B cell (primary cell): ENCODE results near the gene CEACAM20. TPM values are rescaled to one million over a fixed set of nuclear protein-coding genes. Genes with fewer than 3 reads are reported as not detected.
"Not testable (repeated sequence)": the region's sequence is repeated elsewhere in the genome, so short reads cannot be mapped to it uniquely, and the experiment has no call there.

Experiments used
- ATAC-seq: fragments of 200-7000 bp; cut with Tn5 transposase; one replicate; pipeline ENCODE4 v1.10.0; 2021; ENCODE audit warnings: low read depth, mild to moderate bottlenecking, moderate number of reproducible peaks, moderate library complexity
- CTCF ChIA-PET: fragments of 350-600 bp; sonication (Branson Sonifier 250); formaldehyde crosslinking; loops from one replicate; lab custom pipeline; 2021; ENCODE audit warnings: antibody characterized with exemption, inconsistent platforms; lab: Charles Lee
- POLR2A ChIA-PET: fragments of 350-600 bp; sonication (Branson Sonifier 250); formaldehyde crosslinking; loops from one replicate; lab custom pipeline; 2021; ENCODE audit warnings: antibody characterized with exemption; lab: Charles Lee
- DNase-seq: peaks from one replicate; pipeline ENCODE4 v3.0.0; 2013
- H2AFZ ChIP-seq: 2 replicates; pipeline ENCODE4 v1.6.1; 2012; ENCODE audit warnings: mild to moderate bottlenecking, low read depth, low read length; ENCODE audit not compliant: insufficient read depth, poor library complexity, severe bottlenecking
- H3K27ac ChIP-seq, 2 donors: 1 replicate in 1 of 2; 2 replicates in 1 of 2; pipeline ENCODE4 v1.5.1; 2012 to 2013; ENCODE audit warnings: low read length in 2 of 2, mild to moderate bottlenecking in 2 of 2, moderate library complexity in 1 of 2
- H3K27me3 ChIP-seq, 4 experiments: fragments of 200-600 bp in 1 of 4; sonication (generic) in 1 of 4; replicated peaks in 1 of 4; 1 replicate in 2 of 4; 2 replicates in 2 of 4; pipeline versions ENCODE4 v1.6.1 to v1.7.0; 2013 to 2016; ENCODE audit warnings: low read length in 3 of 4, mild to moderate bottlenecking in 2 of 4, mixed read lengths in 1 of 4, moderate library complexity in 1 of 4; ENCODE audit not compliant: insufficient read depth in 4 of 4, control insufficient read depth in 3 of 4; ENCODE audit errors: control extremely low read depth in 1 of 4
- H3K36me3 ChIP-seq, 2 experiments: replicated peaks in 1 of 2; 1 replicate in 1 of 2; 2 replicates in 1 of 2; pipeline versions ENCODE4 v1.6.1 to v1.7.1; 2013; ENCODE audit warnings: low read length in 1 of 2; ENCODE audit not compliant: insufficient read depth in 2 of 2, control insufficient read depth in 1 of 2; ENCODE audit errors: control extremely low read depth in 1 of 2, extremely low read depth in 1 of 2
- H3K4me1 ChIP-seq, 2 donors: fragments of 200-600 bp in 1 of 2; sonication (generic) in 1 of 2; 1 replicate in 1 of 2; 2 replicates in 1 of 2; pipeline versions ENCODE4 v1.5.1 to v1.6.1; 2013 to 2017; ENCODE audit warnings: low read length in 2 of 2; ENCODE audit not compliant: control insufficient read depth in 2 of 2, insufficient read depth in 2 of 2
- H3K4me2 ChIP-seq: replicated peaks from 2 replicates; pipeline ENCODE3; 2012; ENCODE audit warnings: mild to moderate bottlenecking, low read depth, low read length; ENCODE audit not compliant: poor library complexity, severe bottlenecking
- H3K4me3 ChIP-seq, 5 experiments: fragments of 200-600 bp in 1 of 5; sonication (generic) in 1 of 5; 1 replicate in 3 of 5; 2 replicates in 2 of 5; pipeline versions ENCODE4 v1.5.1 to v1.7.0; 2011 to 2016; ENCODE audit warnings: low read length in 4 of 5, mild to moderate bottlenecking in 4 of 5, low read depth in 2 of 5, control low read depth in 1 of 5, moderate library complexity in 1 of 5; ENCODE audit not compliant: insufficient read depth in 1 of 5; ENCODE audit errors: control extremely low read depth in 1 of 5, extremely low read depth in 1 of 5
- H3K79me2 ChIP-seq: fragments of 200-600 bp; sonication (generic); one replicate; pipeline ENCODE4 v1.6.0; 2016; ENCODE audit warnings: low read length; ENCODE audit not compliant: control insufficient read depth, insufficient read depth
- H3K9ac ChIP-seq: fragments of 200-600 bp; sonication (generic); 2 replicates; pipeline ENCODE4 v1.6.1; 2017; ENCODE audit warnings: mild to moderate bottlenecking, low read length, moderate library complexity
- H3K9me3 ChIP-seq, 3 donors: one replicate each; pipeline versions ENCODE4 v1.6.1 to v1.7.1; 2013; ENCODE audit warnings: low read length in 2 of 3; ENCODE audit not compliant: control insufficient read depth in 2 of 3, insufficient read depth in 1 of 3; ENCODE audit errors: control extremely low read depth in 1 of 3
- H4K20me1 ChIP-seq: 2 replicates; pipeline ENCODE4 v1.6.0; 2012; ENCODE audit warnings: mild to moderate bottlenecking, low read length; ENCODE audit not compliant: insufficient read depth, control insufficient read depth, poor library complexity, severe bottlenecking
- H3K27ac Mint-ChIP-seq: one replicate; pipeline ENCODE4 v1.8.0; 2021; ENCODE audit warnings: mixed read lengths
- H3K27me3 Mint-ChIP-seq: one replicate; pipeline ENCODE4 v1.8.0; 2021; ENCODE audit warnings: mixed read lengths
- H3K4me1 Mint-ChIP-seq: one replicate; pipeline ENCODE4 v1.8.0; 2021; ENCODE audit warnings: mixed read lengths
- H3K4me3 Mint-ChIP-seq: one replicate; pipeline ENCODE4 v1.8.0; 2021; ENCODE audit warnings: mixed read lengths
- H3K9me3 Mint-ChIP-seq: one replicate; pipeline ENCODE4 v1.8.0; 2022; ENCODE audit warnings: mixed read lengths; ENCODE audit not compliant: insufficient read depth
- CTCF ChIP-seq: fragments of 200-600 bp; IDR thresholded peaks from one replicate; pipeline ENCODE4 v1.8.0; 2022; ENCODE audit warnings: antibody characterized with exemption, mild to moderate bottlenecking
- EZH2 ChIP-seq: IDR thresholded peaks from 2 replicates; pipeline ENCODE4 v1.6.1; 2012; ENCODE audit warnings: borderline replicate concordance, low read depth, mild to moderate bottlenecking, moderate library complexity, low read length; ENCODE audit not compliant: insufficient read depth, poor library complexity, severe bottlenecking
- WGBS: methylation state at CpG from one replicate; pipeline ENCODE4 v1.1.5; 2013; ENCODE audit warnings: missing lambda C conversion rate; ENCODE audit not compliant: insufficient coverage; 5-methylcytosine and 5-hydroxymethylcytosine counted together
- intact Hi-C: fragments of 100-400 bp; cut with micrococcal nuclease; formaldehyde crosslinking; loops from one replicate; pipeline ENCODE4 v1.10.0; 2022
- polyA plus RNA-seq: library from polyadenylated mRNA; depleted of rRNA; stranded (reverse); fragments of >200 nt; gene quantifications from 2 replicates; pipeline ENCODE4 v1.2.3, GENCODE V29; 2012
- total RNA-seq, 2 donors: library from RNA; stranded (reverse); fragments of 120-200 nt in 1 of 2; gene quantifications; 1 replicate in 1 of 2; 2 replicates in 1 of 2; pipeline versions ENCODE4 v1.2.3 to v1.2.4, GENCODE V29; 2013 to 2022

The CEACAM20 gene
- total and polyA plus RNA-seq, 2 donors (not counting 1 experiment from before 2014, with no cell fraction given), result not detected

- 80% methylated on average over 7 of the region's 11 CpGs for WGBS
These were observed 9.9 kb upstream of the CEACAM20 start for GRCh38 chr19:44539236-44539826.

GRCh38 chr19:44535361-44535760, 5.9 kb upstream of the CEACAM20 start:
- H3K27ac Mint-ChIP-seq, H3K27ac ChIP-seq, H3K4me1 ChIP-seq, H3K4me3 ChIP-seq, H3K4me2 ChIP-seq, H3K9ac ChIP-seq, intact Hi-C loops, POLR2A ChIA-PET, H2AFZ ChIP-seq, H3K79me2 ChIP-seq, H3K27me3 ChIP-seq, H4K20me1 ChIP-seq, CTCF ChIA-PET, H3K36me3 ChIP-seq, H3K4me1 Mint-ChIP-seq, ATAC-seq, H3K4me3 Mint-ChIP-seq, DNase-seq: not testable (repeated sequence)
- peaks cover 35% of the 10 kb centered on the region for H3K27me3 Mint-ChIP-seq
- WGBS, result 51% methylated on average over 2 of the region's 3 CpGs
- peaks cover 11% of the 10 kb centered on the region for H3K9me3 Mint-ChIP-seq
- peaks cover 0 to 23% (median 0%) of the 10 kb centered on the region in 3 donors for H3K9me3 ChIP-seq

More at GRCh38 chr19:44539236-44539826, 9.9 kb upstream of the CEACAM20 start:
- Histone ChIP-seq H3K36me3 (no peaks in the 10 kb centered on the region), H3K4me1 (no peaks in the 10 kb centered on the region), H3K9me3 (peaks cover 0 to 20% (median 0%) of the 10 kb centered on the region in 3 donors), H4K20me1 (no peaks in the 10 kb centered on the region), H3K4me3 (no peak overlapping the region), H3K27ac (no peak overlapping the region), H3K4me2 (no peak overlapping the region), H2AFZ (no peak overlapping the region), H3K79me2 (no peaks in the 10 kb centered on the region), H3K27me3 (peaks cover 0 to 4% (median 0%) of the 10 kb centered on the region in 4 experiments), H3K9ac (no peak overlapping the region)
- ChIA-PET CTCF (no interaction called here), POLR2A (no interaction called here)
- no peak for DNase-seq
- peaks cover 11% of the 10 kb centered on the region for H3K9me3 Mint-ChIP-seq
- H3K27me3 Mint-ChIP-seq, result peaks cover 42% of the 10 kb centered on the region
- no peak for ATAC-seq
- no peak overlapping the region for H3K27ac Mint-ChIP-seq
- intact Hi-C loops, result no loop called here
- no peaks in the 10 kb centered on the region for H3K4me1 Mint-ChIP-seq
- H3K4me3 Mint-ChIP-seq, result no peak overlapping the region
- no peak for TF ChIP-seq EZH2
- TF ChIP-seq CTCF, result no peak
